Skeletal muscle satellite cell (primary cell): Measurements from ENCODE around the gene SLC24A4.

Experiments used
- H3K27me3 ChIP-seq: 2 replicates; pipeline ENCODE4 v1.7.0; 2013; ENCODE audit warnings: low read length; ENCODE audit not compliant: control insufficient read depth, insufficient read depth
- H3K36me3 ChIP-seq: 2 replicates; pipeline ENCODE4 v1.7.0; 2013; ENCODE audit warnings: mild to moderate bottlenecking, control low read depth, low read length; ENCODE audit not compliant: insufficient read depth
- H3K4me1 ChIP-seq: 2 replicates; pipeline ENCODE4 v1.7.0; 2013; ENCODE audit warnings: low read length; ENCODE audit not compliant: control insufficient read depth, insufficient read depth
- H3K4me2 ChIP-seq: 2 replicates; pipeline ENCODE4 v1.7.0; 2013; ENCODE audit warnings: mild to moderate bottlenecking, low read length
- H3K4me3 ChIP-seq: 2 replicates; pipeline ENCODE4 v1.7.0; 2013; ENCODE audit warnings: low read length
- H3K9ac ChIP-seq: 2 replicates; pipeline ENCODE4 v1.7.0; 2013; ENCODE audit warnings: mild to moderate bottlenecking, low read depth, low read length, moderate library complexity
- H3K9me3 ChIP-seq: replicated peaks from 2 replicates; pipeline ENCODE4 v1.7.0; 2013; ENCODE audit warnings: mild to moderate bottlenecking, control low read depth, low read length

Gene SLC24A4

GRCh38 chr14:92427096-92427495 is 104.1 kb downstream of the SLC24A4 start:
- Histone ChIP-seq H3K27me3 (peaks cover 15% of the 10 kb centered on the region), H3K4me2 (no peak overlapping the region), H3K9me3 (peaks cover 8% of the 10 kb centered on the region), H3K9ac (no peak overlapping the region), H3K4me3 (no peak overlapping the region), H3K36me3 (no peaks in the 10 kb centered on the region), H3K4me1 (peaks cover 13% of the 10 kb centered on the region)

GRCh38 chr14:92430686-92431085 is 107.7 kb downstream of the SLC24A4 start:
- Histone ChIP-seq H3K9ac (no peak overlapping the region), H3K9me3 (no peaks in the 10 kb centered on the region), H3K36me3 (no peaks in the 10 kb centered on the region), H3K4me2 (no peak overlapping the region), H3K27me3 (peaks cover 16% of the 10 kb centered on the region), H3K4me3 (no peak overlapping the region), H3K4me1 (peaks cover 8% of the 10 kb centered on the region)

DNA sequence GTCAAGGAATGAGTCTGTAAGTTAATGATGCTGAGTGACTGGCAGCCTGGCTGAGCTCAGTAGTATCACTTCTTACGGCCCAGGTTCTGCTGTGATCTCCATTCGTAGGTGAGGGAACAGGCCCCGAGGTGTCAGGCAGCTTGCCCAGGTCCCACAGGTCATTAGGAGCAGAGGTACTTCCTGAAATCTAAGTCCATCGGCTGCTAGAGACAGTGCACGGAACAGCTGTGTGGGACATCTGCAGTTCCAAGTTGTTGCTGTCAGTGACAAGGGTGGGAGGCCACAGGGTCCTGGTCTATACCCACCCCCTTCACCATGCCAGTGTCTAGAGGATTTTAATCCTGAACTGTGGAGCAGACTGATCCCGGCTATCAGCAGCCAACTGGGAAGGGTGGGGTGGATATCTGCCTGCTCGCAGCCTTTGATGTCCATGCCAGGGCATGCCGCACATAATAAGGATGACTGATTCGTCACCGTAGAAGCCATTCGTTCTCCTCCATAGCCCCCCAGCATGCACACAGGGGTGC is 108.3 kb downstream of the SLC24A4 start:
- Histone ChIP-seq H3K9me3 (no peaks in the 10 kb centered on the region), H3K4me3 (no peak overlapping the region), H3K4me2 (no peak overlapping the region), H3K4me1 (peaks cover 3% of the 10 kb centered on the region), H3K9ac (no peak overlapping the region), H3K36me3 (no peaks in the 10 kb centered on the region), H3K27me3 (peaks cover 16% of the 10 kb centered on the region)

DNA sequence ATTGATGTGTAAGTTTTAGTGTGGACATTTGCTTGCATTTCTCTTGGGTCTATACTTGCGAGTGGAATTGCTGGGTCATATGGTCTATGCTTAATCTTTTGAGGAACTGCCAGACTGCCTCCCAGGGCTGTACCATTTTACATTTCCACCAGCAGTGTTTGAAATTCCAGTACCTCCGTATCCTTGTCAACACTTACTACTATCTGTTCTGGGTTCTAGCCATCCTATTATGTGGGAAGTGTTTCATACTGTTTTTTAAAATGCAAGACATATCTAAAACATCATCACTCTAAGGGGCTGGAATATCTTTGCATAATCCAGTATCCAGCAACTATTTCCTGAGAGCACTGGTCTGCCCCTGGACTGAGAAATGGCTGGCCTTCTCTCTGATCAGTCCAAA is 110.4 kb downstream of the SLC24A4 start:
- H3K36me3 ChIP-seq: no peaks in the 10 kb centered on the region

DNA sequence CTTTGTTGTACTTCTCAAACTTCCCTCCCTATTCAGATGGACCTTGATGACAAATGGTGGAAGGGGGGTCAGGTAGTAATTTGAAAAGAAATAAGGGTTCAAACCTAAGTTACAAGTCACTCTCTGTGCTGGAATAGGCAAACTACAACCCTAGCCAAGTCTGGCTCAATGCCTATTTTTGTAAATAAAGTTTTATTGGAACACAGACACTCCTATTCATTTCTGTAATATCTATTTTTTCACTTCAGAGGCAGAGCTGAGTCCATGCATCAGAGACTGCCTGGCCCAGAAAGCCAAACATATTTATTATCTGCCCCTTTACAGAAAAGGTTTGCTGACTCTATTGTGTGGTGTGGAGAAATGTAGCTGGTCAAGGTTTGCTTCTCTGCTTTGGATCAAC is 112.2 kb downstream of the SLC24A4 start:
- no peaks in the 10 kb centered on the region for H3K36me3 ChIP-seq
- H3K4me1 ChIP-seq: no peaks in the 10 kb centered on the region
- no peak overlapping the region for H3K9ac ChIP-seq
- H3K4me3 ChIP-seq: no peak overlapping the region
- H3K27me3 ChIP-seq: peaks cover 37% of the 10 kb centered on the region
- H3K9me3 ChIP-seq: no peaks in the 10 kb centered on the region
- no peak overlapping the region for H3K4me2 ChIP-seq

More for the DNA sequence above, 110.4 kb downstream of the SLC24A4 start:
- Histone ChIP-seq H3K9me3 (no peaks in the 10 kb centered on the region), H3K4me2 (no peak overlapping the region), H3K27me3 (peaks cover 27% of the 10 kb centered on the region), H3K9ac (no peak overlapping the region), H3K4me1 (no peaks in the 10 kb centered on the region), H3K4me3 (no peak overlapping the region)

DNA sequence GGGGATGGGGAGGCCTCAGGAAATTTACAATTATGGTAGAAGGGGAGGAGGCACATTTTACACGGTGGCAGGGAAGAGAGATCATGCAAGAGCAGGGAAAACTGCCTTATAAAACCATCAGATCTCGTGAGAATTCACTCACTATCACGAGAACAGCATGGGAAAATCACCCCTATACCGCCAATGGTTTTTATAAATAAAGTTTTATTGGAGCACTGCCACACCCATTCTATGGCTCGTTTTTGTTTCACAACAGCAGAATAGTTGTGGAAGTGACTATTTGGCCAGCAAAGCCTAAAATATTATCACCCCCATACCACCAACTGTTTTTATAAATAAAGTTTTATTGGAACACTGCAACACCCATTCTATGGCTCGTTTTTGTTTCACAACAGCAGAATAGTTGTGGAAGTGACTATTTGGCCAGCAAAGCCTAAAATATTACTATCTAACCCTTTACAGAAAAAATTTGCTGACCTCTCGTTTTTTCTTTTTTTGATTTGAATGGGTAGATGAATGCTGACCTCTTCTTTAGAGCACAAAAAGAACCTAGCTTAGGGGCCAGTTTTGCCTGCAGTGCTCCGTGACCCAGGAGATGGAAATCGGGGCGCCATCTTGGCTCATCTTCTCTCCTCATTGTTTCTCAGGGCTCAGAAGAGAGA is 113.3 kb downstream of the SLC24A4 start:
- Histone ChIP-seq H3K36me3 (no peaks in the 10 kb centered on the region), H3K27me3 (peaks cover 31% of the 10 kb centered on the region), H3K9me3 (no peaks in the 10 kb centered on the region), H3K4me3 (no peak overlapping the region), H3K4me1 (no peaks in the 10 kb centered on the region), H3K9ac (no peak overlapping the region), H3K4me2 (no peak overlapping the region)

DNA sequence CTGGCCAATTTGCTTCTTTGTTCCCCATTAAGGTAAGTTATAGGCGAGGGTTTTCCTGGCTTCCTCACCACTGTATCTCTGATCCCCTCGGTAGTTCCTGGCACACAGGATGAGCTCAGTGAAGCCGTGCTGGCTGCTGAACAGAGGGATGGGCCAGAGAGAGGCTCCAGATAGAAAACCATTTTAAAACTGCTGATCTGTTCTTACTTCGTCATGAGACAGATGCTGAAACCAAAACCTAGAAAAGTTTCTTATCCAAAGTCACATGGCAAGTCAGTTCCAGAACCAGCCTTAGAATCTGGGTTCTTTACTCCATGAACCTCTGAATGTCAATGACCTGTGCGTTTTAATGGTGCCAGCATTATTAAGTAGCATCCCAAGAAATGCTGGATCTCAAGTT is 114.3 kb downstream of the SLC24A4 start:
- H3K27me3 ChIP-seq: peaks cover 22% of the 10 kb centered on the region
- no peaks in the 10 kb centered on the region for H3K36me3 ChIP-seq
- H3K9ac ChIP-seq: no peak overlapping the region
- H3K9me3 ChIP-seq: no peaks in the 10 kb centered on the region
- H3K4me3 ChIP-seq: no peak overlapping the region
- H3K4me1 ChIP-seq: no peaks in the 10 kb centered on the region
- H3K4me2 ChIP-seq: no peak overlapping the region

DNA sequence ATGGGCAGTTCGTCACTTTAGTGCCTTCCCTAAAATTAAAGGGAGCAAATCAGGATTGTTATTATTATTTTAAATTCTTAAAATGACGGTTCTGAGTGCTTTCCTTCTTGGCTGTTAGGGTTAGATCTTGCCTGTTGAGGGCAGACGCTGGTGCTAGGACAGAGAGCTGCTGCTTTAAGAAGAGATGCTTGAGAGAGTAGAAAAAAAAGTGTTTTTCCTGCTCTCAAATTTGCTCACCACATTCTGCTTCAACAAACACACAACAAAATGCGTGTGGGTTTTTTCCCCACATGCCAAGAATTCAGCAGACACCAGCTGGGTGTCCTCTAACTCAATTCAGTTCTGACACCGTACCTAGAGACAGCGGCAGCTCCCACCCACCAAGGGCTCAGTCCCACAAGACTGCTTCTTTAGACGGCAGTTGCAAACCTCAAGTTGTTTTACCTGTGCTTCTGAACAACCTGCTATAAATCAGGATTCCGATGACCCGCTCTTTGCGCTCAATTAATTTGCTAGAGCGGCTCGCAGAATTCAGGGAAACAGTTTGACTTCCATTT is 114.8 kb downstream of the SLC24A4 start:
- Histone ChIP-seq H3K9ac (no peak overlapping the region), H3K27me3 (peaks cover 26% of the 10 kb centered on the region), H3K36me3 (no peaks in the 10 kb centered on the region), H3K9me3 (no peaks in the 10 kb centered on the region), H3K4me3 (no peak overlapping the region), H3K4me1 (no peaks in the 10 kb centered on the region), H3K4me2 (no peak overlapping the region)

DNA sequence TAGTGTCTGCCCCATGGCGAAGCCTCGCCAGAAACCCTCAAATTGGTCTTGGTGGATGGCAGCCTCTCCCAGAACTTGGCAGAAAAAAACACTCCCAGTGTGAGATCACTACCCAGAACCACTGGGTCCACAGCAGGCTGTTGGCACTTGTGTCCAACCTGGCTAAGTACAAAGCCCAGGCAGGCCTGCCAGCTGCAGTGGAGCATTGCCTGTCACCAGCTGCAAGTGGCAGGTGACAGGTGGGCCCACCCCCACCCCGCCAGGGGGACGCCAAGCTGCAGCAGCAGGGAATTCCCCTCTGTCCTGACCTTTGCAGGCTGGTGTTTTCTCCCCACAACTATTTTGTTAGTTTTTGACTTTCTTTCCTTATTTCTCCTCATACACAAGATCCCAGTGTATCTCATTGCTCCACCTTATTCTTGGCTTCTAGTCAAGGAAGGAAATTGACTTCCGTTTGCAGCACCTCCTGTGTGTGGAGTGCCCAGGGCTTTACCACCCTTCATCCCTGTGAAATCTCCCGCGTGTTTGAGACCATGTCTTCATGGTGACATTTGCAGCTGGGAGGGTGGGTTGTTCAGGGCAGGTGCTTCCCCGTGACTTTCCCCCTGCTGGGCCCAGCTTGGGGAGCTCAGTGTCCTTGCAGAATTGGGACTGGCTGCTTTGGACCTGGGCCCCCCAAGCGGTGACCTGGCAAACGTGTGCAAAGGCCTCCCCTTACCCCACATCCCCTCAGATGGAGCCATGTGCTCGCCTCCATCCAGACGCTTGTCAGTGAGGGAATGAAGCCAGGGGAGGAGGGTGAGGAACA is 116.8 kb downstream of the SLC24A4 start:
- H3K4me3 ChIP-seq: no peak overlapping the region

DNA sequence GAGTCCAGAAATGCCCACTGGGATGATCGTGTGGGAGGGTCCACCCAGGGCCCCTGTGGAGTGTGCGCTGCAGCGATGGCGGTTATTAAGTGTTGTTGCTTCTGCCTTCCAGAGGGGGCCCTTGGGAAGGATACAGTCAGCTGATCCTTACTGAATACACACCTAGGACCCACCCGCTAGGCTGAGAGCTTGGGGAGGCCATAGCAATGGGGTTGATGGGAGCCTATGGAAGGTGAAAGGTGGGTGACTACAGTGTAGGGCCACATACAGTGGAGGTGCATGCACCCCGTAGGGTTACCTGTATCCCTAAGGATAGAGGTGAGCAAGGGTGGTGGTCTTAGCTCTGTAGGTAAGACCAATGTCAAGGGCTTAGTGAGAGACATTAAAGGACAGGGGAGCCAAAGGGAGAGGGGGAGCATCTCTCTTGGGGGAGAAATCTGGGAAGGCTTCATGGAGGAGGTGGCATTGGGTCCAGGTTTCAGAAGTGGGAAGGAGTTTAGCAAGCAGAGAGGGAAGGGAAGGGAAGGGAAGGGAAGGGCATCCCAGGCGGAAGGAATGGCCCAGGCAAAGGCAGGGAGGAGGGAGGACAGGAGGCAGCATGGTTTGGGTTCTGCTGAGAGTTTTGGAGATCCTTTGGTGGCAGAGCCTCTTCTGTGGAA is 117.5 kb downstream of the SLC24A4 start:
- no peaks in the 10 kb centered on the region for H3K4me1 ChIP-seq
- peaks cover 28% of the 10 kb centered on the region for H3K27me3 ChIP-seq
- no peak overlapping the region for H3K9ac ChIP-seq
- H3K4me2 ChIP-seq: no peak overlapping the region
- no peaks in the 10 kb centered on the region for H3K36me3 ChIP-seq
- no peaks in the 10 kb centered on the region for H3K9me3 ChIP-seq
- no peak overlapping the region for H3K4me3 ChIP-seq

More for the DNA sequence above, 116.8 kb downstream of the SLC24A4 start:
- no peak overlapping the region for H3K9ac ChIP-seq
- no peaks in the 10 kb centered on the region for H3K36me3 ChIP-seq
- no peaks in the 10 kb centered on the region for H3K4me1 ChIP-seq
- no peaks in the 10 kb centered on the region for H3K9me3 ChIP-seq
- H3K4me2 ChIP-seq: no peak overlapping the region
- peaks cover 28% of the 10 kb centered on the region for H3K27me3 ChIP-seq

- no peak overlapping the region for H3K9ac ChIP-seq
- no peaks in the 10 kb centered on the region for H3K4me1 ChIP-seq
- no peaks in the 10 kb centered on the region for H3K9me3 ChIP-seq
- H3K4me3 ChIP-seq: no peak overlapping the region
- H3K36me3 ChIP-seq: no peaks in the 10 kb centered on the region
- peaks cover 27% of the 10 kb centered on the region for H3K27me3 ChIP-seq
- H3K4me2 ChIP-seq: no peak overlapping the region
Measured at GRCh38 chr14:92441751-92442504, 119.0 kb downstream of the SLC24A4 start.
